ENCODE results near the gene UQCR10. TPM values are rescaled to one million over a fixed set of nuclear protein-coding genes. Genes with fewer than 3 reads are reported as not detected.

Gene UQCR10
- total RNA-seq, 1 donor: 52.1 TPM

DNA sequence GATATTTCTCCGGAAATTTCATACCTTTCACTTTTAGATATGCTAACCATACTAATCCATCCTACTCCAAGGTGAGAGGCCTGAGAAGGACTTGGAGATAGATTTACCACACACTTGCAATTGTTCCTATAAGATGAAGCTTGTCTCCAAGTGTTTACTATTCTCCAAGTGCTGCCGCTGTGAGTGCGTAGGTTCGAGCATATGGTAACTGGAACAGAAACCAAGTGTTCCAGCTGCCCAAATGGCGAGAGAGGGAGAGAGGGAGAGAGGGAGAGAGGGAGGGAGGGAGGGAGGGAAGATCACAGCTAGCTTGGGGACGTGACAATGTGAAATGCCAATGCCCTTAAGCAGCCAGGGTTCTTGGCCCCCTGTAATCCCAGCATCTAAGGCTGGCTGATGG lies 49.4 kb downstream of the UQCR10 start:
- peaks cover 67% of the 10 kb centered on the region for H3K36me3 ChIP-seq (ENCODE audit: insufficient read depth, low read length)
- H3K9me3 ChIP-seq (ENCODE audit: low read depth, low read length): no peaks in the 10 kb centered on the region
- no peak overlapping the region for H3K27ac ChIP-seq (ENCODE audit: low read depth, low read length)
- H3K27me3 ChIP-seq (ENCODE audit: insufficient read depth, low read length): no peaks in the 10 kb centered on the region
- H3K4me3 ChIP-seq (ENCODE audit: insufficient read depth, low read length): no peak overlapping the region
- no peak overlapping the region for H3K4me2 ChIP-seq (ENCODE audit: insufficient read depth, low read length)
- H3K4me1 ChIP-seq (ENCODE audit: insufficient read depth, low read length): peaks cover 10% of the 10 kb centered on the region
- no peaks in the 10 kb centered on the region for H3K79me2 ChIP-seq (ENCODE audit: insufficient read depth, low read length)
- no peak for DNase-seq (ENCODE audit: insufficient read length, low spot score, missing footprints)
- TF ChIP-seq, protein P1, sequence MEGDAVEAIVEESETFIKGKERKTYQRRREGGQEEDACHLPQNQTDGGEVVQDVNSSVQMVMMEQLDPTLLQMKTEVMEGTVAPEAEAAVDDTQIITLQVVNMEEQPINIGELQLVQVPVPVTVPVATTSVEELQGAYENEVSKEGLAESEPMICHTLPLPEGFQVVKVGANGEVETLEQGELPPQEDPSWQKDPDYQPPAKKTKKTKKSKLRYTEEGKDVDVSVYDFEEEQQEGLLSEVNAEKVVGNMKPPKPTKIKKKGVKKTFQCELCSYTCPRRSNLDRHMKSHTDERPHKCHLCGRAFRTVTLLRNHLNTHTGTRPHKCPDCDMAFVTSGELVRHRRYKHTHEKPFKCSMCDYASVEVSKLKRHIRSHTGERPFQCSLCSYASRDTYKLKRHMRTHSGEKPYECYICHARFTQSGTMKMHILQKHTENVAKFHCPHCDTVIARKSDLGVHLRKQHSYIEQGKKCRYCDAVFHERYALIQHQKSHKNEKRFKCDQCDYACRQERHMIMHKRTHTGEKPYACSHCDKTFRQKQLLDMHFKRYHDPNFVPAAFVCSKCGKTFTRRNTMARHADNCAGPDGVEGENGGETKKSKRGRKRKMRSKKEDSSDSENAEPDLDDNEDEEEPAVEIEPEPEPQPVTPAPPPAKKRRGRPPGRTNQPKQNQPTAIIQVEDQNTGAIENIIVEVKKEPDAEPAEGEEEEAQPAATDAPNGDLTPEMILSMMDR (IDR thresholded peaks at IDR 0.05; ENCODE audit: extremely low read depth, low read depth, low read length): no peak
- H2AFZ ChIP-seq (ENCODE audit: low read length): no peak overlapping the region
- H4K20me1 ChIP-seq (ENCODE audit: insufficient read depth, low read length): peaks cover 8% of the 10 kb centered on the region

DNA sequence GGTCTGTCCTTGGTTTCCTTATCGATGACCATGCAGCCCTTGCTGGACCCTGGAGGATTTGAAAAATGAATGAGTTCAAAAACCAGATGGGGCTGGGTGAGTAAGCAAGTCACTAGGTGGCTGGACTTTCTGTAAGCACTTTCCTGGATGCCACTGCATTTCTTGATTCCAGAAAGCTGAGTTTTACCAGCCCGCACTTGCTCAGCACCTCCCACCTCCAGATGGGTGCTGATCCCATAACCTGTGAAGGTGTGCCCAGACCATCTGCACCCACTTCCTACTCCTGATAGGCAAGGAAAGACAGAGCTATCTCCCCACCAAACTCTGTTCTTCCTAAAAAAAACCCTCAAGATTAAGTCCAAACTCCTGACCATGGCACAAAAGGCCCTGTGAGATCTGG lies 49.8 kb downstream of the UQCR10 start:
- Histone ChIP-seq H4K20me1 (ENCODE audit: insufficient read depth, low read length) (peaks cover 13% of the 10 kb centered on the region), H3K27me3 (ENCODE audit: insufficient read depth, low read length) (no peaks in the 10 kb centered on the region), H3K4me3 (ENCODE audit: insufficient read depth, low read length) (no peak overlapping the region), H3K79me2 (ENCODE audit: insufficient read depth, low read length) (no peaks in the 10 kb centered on the region), H2AFZ (ENCODE audit: low read length) (no peak overlapping the region), H3K36me3 (ENCODE audit: insufficient read depth, low read length) (peaks cover 67% of the 10 kb centered on the region), H3K27ac (ENCODE audit: low read depth, low read length) (no peak overlapping the region), H3K4me2 (ENCODE audit: insufficient read depth, low read length) (no peak overlapping the region), H3K4me1 (ENCODE audit: insufficient read depth, low read length) (peaks cover 14% of the 10 kb centered on the region), H3K9me3 (ENCODE audit: low read depth, low read length) (no peaks in the 10 kb centered on the region)
- DNase-seq (ENCODE audit: insufficient read length, low spot score, missing footprints): no peak
- TF ChIP-seq, protein P1 (IDR thresholded peaks at IDR 0.05; ENCODE audit: extremely low read depth, low read depth, low read length): no peak

DNA sequence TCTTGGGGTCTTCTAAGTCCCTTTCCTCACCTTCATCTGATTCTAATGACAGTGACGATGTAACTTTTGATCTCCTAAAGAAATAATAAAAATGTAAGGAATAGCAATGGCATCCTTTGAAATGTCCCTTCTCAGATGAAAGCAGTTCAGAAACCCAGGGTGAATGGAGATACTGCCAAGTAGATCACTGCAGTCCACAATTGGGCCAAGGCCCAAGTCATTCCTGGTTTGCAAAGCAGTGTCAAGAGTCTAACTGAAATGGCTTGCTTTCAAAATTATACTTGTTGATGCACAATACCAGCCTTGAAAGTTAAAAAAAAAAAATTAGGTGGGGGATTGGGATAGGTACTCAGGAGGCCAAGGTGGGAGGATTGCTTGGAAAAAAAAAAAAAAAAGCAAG lies 50.6 kb downstream of the UQCR10 start:
- H3K36me3 ChIP-seq (ENCODE audit: insufficient read depth, low read length): peaks cover 67% of the 10 kb centered on the region
- no peaks in the 10 kb centered on the region for H3K27me3 ChIP-seq (ENCODE audit: insufficient read depth, low read length)
- no peak overlapping the region for H2AFZ ChIP-seq (ENCODE audit: low read length)
- H4K20me1 ChIP-seq (ENCODE audit: insufficient read depth, low read length): peaks cover 13% of the 10 kb centered on the region
- H3K4me3 ChIP-seq (ENCODE audit: insufficient read depth, low read length): no peak overlapping the region
- H3K4me1 ChIP-seq (ENCODE audit: insufficient read depth, low read length): peaks cover 18% of the 10 kb centered on the region
- H3K9me3 ChIP-seq (ENCODE audit: low read depth, low read length): no peaks in the 10 kb centered on the region
- no peak overlapping the region for H3K27ac ChIP-seq (ENCODE audit: low read depth, low read length)
- H3K4me2 ChIP-seq (ENCODE audit: insufficient read depth, low read length): no peak overlapping the region
- no peaks in the 10 kb centered on the region for H3K79me2 ChIP-seq (ENCODE audit: insufficient read depth, low read length)
- DNase-seq (ENCODE audit: insufficient read length, low spot score, missing footprints): no peak
- TF ChIP-seq, protein P1 (IDR thresholded peaks at IDR 0.05; ENCODE audit: extremely low read depth, low read depth, low read length): no peak

DNA sequence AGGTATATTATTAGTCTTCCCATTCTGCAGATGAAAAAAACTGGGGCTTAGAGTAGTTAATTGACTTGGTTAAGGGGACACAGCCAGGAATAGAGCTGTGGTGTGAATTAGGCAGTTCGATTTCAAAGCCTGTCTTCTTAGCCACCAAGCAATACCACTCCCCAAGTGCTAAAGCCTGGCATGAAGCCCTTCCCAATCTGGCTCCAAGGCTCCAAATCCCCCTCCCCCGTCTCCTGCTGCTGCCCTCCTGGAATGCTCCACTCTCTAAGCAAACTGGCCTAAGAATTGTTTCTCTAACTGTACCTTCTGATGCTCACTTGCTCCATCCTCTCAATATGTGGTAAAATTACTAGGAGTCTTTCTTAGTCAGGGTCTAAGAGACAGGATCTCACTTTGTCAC lies 52.3 kb downstream of the UQCR10 start:
- peaks cover 18% of the 10 kb centered on the region for H3K4me1 ChIP-seq (ENCODE audit: insufficient read depth, low read length)
- peaks cover 66% of the 10 kb centered on the region for H3K36me3 ChIP-seq (ENCODE audit: insufficient read depth, low read length)
- peaks cover 13% of the 10 kb centered on the region for H4K20me1 ChIP-seq (ENCODE audit: insufficient read depth, low read length)
- H3K4me2 ChIP-seq (ENCODE audit: insufficient read depth, low read length): no peak overlapping the region
- H3K9me3 ChIP-seq (ENCODE audit: low read depth, low read length): no peaks in the 10 kb centered on the region
- no peak for DNase-seq (ENCODE audit: insufficient read length, low spot score, missing footprints)
- H3K79me2 ChIP-seq (ENCODE audit: insufficient read depth, low read length): no peaks in the 10 kb centered on the region
- no peak overlapping the region for H3K27ac ChIP-seq (ENCODE audit: low read depth, low read length)
- H3K4me3 ChIP-seq (ENCODE audit: insufficient read depth, low read length): no peak overlapping the region
- no peaks in the 10 kb centered on the region for H3K27me3 ChIP-seq (ENCODE audit: insufficient read depth, low read length)
- no peak overlapping the region for H2AFZ ChIP-seq (ENCODE audit: low read length)
- TF ChIP-seq, protein P1 (IDR thresholded peaks at IDR 0.05; ENCODE audit: extremely low read depth, low read depth, low read length): no peak

Small RNAs within 50 kb of the gene (small RNA-seq; reads per million reads assigned to genes)
- not detected for gene RF00019

Other genes starting within 250 kb of the UQCR10 start
- 63.7 and 64.8 TPM in 2 replicates for gene THOC5, start 213.6 kb upstream of the UQCR10 start, total RNA-seq
- gene NIPSNAP1, start 186.3 kb upstream of the UQCR10 start, total RNA-seq: 47.0 and 52.5 TPM in 2 replicates
- gene NF2, start 163.7 kb upstream of the UQCR10 start, total RNA-seq: 72.7 and 84.0 TPM in 2 replicates
- not detected in 2 replicates for gene CABP7, start 47.4 kb upstream of the UQCR10 start, total RNA-seq
- gene ZMAT5, start 362 bp upstream of the UQCR10 start, total RNA-seq: 13.0 and 15.6 TPM in 2 replicates
- gene ASCC2, start 70.9 kb downstream of the UQCR10 start, total RNA-seq: 21.0 and 28.3 TPM in 2 replicates
- gene MTMR3, start 115.8 kb downstream of the UQCR10 start, total RNA-seq: 36.5 and 36.9 TPM in 2 replicates

Data from osteoblast (primary cell).